HG03025 (cell line): Measurements from ENCODE around the gene MORN2.
"Not testable (repeated sequence)": the region's sequence is repeated elsewhere in the genome, so short reads cannot be mapped to it uniquely, and the experiment has no call there.

ENCODE experiments used
- ATAC-seq: cut with Tn5 transposase; IDR thresholded peaks from one replicate; pipeline ENCODE4 v1.9.1; 2021; ENCODE audit warnings: mild to moderate bottlenecking, moderate library complexity; ENCODE audit not compliant: unreplicated experiment, low FRiP score

MORN2 gene

GRCh38 chr2:38875576-38876367 is at the start of gene MORN2, which contains the start of gene DHX57:
Gene MORN2 (plus strand): TSS chr2:38875976.
Gene DHX57 (minus strand): TSS chr2:38875934. CDS start chr2:38868405, 7,529 bp downstream.
- peak; percentile 99 for ATAC-seq

- not testable (repeated sequence) for ATAC-seq
Observed at GRCh38 chr2:38827539-38828145, 48.1 kb upstream of the MORN2 start.

- ATAC-seq: no peak
Observed at GRCh38 chr2:38828460-38828859, 47.3 kb upstream of the MORN2 start.

- no peak for ATAC-seq
Observed at GRCh38 chr2:38829971-38830370, 45.8 kb upstream of the MORN2 start.

GRCh38 chr2:38830526-38831159 is 45.1 kb upstream of the MORN2 start:
- no peak for ATAC-seq

GRCh38 chr2:38835015-38835601 is 40.7 kb upstream of the MORN2 start:
- no peak for ATAC-seq

GRCh38 chr2:38835990-38836389 is 39.8 kb upstream of the MORN2 start:
- ATAC-seq: peak; percentile 70

GRCh38 chr2:38836791-38837190 is 39.0 kb upstream of the MORN2 start:
- ATAC-seq: no peak

GRCh38 chr2:38850045-38850444 is 25.7 kb upstream of the MORN2 start:
- ATAC-seq: peak; percentile 83

- no peak for ATAC-seq
Observed at GRCh38 chr2:38856165-38856564, 19.6 kb upstream of the MORN2 start.

GRCh38 chr2:38862476-38862875 is 13.3 kb upstream of the MORN2 start:
- ATAC-seq: no peak

GRCh38 chr2:38863061-38863695 is 12.6 kb upstream of the MORN2 start:
- peak; percentile 59 for ATAC-seq

- ATAC-seq: no peak
Observed at GRCh38 chr2:38866773-38867443, 8.9 kb upstream of the MORN2 start.

- ATAC-seq: no peak
Observed at GRCh38 chr2:38871432-38871831, 4.3 kb upstream of the MORN2 start.

- ATAC-seq: no peak
Observed at GRCh38 chr2:38873763-38874162, 2.0 kb upstream of the MORN2 start.

- peak; percentile 29 for ATAC-seq
Observed at GRCh38 chr2:38875227-38875575, 575 bp upstream of the MORN2 start.

GRCh38 chr2:38876407-38876806 is 631 bp downstream of the MORN2 start:
- no peak for ATAC-seq

GRCh38 chr2:38886063-38886462 is 10.3 kb downstream of the MORN2 start:
- no peak for ATAC-seq

GRCh38 chr2:38887347-38887746 is 11.6 kb downstream of the MORN2 start:
- ATAC-seq: no peak

GRCh38 chr2:38887902-38888554 is 12.3 kb downstream of the MORN2 start:
- no peak for ATAC-seq
